HG03565 (cell line): ENCODE measurements around the gene ITPR2.
"Not testable (repeated sequence)": the region's sequence is repeated elsewhere in the genome, so short reads cannot be mapped to it uniquely, and the experiment has no call there.

Experiments used
- ATAC-seq: cut with Tn5 transposase; IDR thresholded peaks from one replicate; pipeline ENCODE4 v1.9.1; 2021; ENCODE audit warnings: mild to moderate bottlenecking, moderate library complexity; ENCODE audit not compliant: unreplicated experiment

The ITPR2 gene

GRCh38 chr12:26832822-26833742, at the start of gene ITPR2:
TSS of gene ITPR2 (minus strand) at chr12:26833194. CDS start at chr12:26832781, 413 bp downstream.
- peak; percentile 59 for ATAC-seq

GRCh38 chr12:26880625-26881024, 47.6 kb upstream of the ITPR2 start:
- no peak for ATAC-seq

GRCh38 chr12:26878661-26879119, 45.7 kb upstream of the ITPR2 start:
- no peak for ATAC-seq

GRCh38 chr12:26874501-26875296, 41.7 kb upstream of the ITPR2 start:
- peak; percentile 76 for ATAC-seq

GRCh38 chr12:26872625-26873024, 39.6 kb upstream of the ITPR2 start:
- ATAC-seq: no peak

- ATAC-seq: no peak
These were observed 39.0 kb upstream of the ITPR2 start for GRCh38 chr12:26871985-26872384.

- ATAC-seq: no peak
These were observed 37.8 kb upstream of the ITPR2 start for GRCh38 chr12:26870491-26871419.

GRCh38 chr12:26869908-26870459, 37.0 kb upstream of the ITPR2 start:
- ATAC-seq: no peak

- no peak for ATAC-seq
These were observed 36.1 kb upstream of the ITPR2 start for GRCh38 chr12:26869104-26869494.

- no peak for ATAC-seq
These were observed 35.6 kb upstream of the ITPR2 start for GRCh38 chr12:26868447-26869103.

GRCh38 chr12:26867080-26867479, 34.1 kb upstream of the ITPR2 start:
- ATAC-seq: peak; percentile 59

- ATAC-seq: no peak
These were observed 30.5 kb upstream of the ITPR2 start for GRCh38 chr12:26863515-26863914.

- ATAC-seq: not testable (repeated sequence)
These were observed 29.8 kb upstream of the ITPR2 start for GRCh38 chr12:26862787-26863186.

- ATAC-seq: no peak
These were observed 28.7 kb upstream of the ITPR2 start for GRCh38 chr12:26861690-26862089.

GRCh38 chr12:26857465-26858176, 24.6 kb upstream of the ITPR2 start:
- ATAC-seq: no peak

- ATAC-seq: no peak
These were observed 22.3 kb upstream of the ITPR2 start for GRCh38 chr12:26855337-26855736.

GRCh38 chr12:26854031-26854390, 21.0 kb upstream of the ITPR2 start:
- no peak for ATAC-seq

- peak; percentile 50 for ATAC-seq
These were observed 20.5 kb upstream of the ITPR2 start for GRCh38 chr12:26853303-26854030.
